ENCODE data around the gene COL9A3.

DNA sequence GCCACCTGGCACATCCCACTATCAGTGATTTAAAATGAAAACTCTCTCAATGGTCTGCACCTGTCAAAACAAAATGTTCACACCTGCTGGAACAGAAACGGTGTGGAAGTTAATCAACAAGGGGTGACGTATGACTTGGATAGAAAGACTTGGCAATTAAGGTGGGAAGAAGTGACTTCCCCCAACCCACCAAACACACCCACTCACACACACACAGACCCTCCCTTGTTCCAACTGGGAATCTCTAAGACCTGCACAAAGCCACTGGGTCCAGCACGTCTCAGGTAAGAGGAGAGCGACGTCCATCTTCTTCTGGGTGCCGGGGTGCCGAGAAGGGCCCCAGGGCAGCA is 69.8 kb downstream of the COL9A3 start:
- TF ChIP-seq POLR2AphosphoS5 (IDR thresholded peaks at IDR 0.05; ENCODE audit: low read depth), result no peak
- TF ChIP-seq, protein P1, sequence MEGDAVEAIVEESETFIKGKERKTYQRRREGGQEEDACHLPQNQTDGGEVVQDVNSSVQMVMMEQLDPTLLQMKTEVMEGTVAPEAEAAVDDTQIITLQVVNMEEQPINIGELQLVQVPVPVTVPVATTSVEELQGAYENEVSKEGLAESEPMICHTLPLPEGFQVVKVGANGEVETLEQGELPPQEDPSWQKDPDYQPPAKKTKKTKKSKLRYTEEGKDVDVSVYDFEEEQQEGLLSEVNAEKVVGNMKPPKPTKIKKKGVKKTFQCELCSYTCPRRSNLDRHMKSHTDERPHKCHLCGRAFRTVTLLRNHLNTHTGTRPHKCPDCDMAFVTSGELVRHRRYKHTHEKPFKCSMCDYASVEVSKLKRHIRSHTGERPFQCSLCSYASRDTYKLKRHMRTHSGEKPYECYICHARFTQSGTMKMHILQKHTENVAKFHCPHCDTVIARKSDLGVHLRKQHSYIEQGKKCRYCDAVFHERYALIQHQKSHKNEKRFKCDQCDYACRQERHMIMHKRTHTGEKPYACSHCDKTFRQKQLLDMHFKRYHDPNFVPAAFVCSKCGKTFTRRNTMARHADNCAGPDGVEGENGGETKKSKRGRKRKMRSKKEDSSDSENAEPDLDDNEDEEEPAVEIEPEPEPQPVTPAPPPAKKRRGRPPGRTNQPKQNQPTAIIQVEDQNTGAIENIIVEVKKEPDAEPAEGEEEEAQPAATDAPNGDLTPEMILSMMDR (IDR thresholded peaks at IDR 0.05; ENCODE audit: insufficient read depth, low read length), result no peak
- TF ChIP-seq, protein P2, sequence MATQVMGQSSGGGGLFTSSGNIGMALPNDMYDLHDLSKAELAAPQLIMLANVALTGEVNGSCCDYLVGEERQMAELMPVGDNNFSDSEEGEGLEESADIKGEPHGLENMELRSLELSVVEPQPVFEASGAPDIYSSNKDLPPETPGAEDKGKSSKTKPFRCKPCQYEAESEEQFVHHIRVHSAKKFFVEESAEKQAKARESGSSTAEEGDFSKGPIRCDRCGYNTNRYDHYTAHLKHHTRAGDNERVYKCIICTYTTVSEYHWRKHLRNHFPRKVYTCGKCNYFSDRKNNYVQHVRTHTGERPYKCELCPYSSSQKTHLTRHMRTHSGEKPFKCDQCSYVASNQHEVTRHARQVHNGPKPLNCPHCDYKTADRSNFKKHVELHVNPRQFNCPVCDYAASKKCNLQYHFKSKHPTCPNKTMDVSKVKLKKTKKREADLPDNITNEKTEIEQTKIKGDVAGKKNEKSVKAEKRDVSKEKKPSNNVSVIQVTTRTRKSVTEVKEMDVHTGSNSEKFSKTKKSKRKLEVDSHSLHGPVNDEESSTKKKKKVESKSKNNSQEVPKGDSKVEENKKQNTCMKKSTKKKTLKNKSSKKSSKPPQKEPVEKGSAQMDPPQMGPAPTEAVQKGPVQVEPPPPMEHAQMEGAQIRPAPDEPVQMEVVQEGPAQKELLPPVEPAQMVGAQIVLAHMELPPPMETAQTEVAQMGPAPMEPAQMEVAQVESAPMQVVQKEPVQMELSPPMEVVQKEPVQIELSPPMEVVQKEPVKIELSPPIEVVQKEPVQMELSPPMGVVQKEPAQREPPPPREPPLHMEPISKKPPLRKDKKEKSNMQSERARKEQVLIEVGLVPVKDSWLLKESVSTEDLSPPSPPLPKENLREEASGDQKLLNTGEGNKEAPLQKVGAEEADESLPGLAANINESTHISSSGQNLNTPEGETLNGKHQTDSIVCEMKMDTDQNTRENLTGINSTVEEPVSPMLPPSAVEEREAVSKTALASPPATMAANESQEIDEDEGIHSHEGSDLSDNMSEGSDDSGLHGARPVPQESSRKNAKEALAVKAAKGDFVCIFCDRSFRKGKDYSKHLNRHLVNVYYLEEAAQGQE (IDR thresholded peaks at IDR 0.05; ENCODE audit: insufficient replicate concordance, low read depth), result no peak
- TF ChIP-seq SPI1 (IDR thresholded peaks at IDR 0.05; ENCODE audit: borderline replicate concordance, low read depth), result no peak

Data from HL-60 (cell line).